ENCODE measurements around the gene CASK. TPM values are rescaled to one million over a fixed set of nuclear protein-coding genes. Genes with fewer than 3 reads are reported as not detected.

The CASK gene
- total RNA-seq, 1 experiment from 2014 or later: 33.5 TPM

DNA sequence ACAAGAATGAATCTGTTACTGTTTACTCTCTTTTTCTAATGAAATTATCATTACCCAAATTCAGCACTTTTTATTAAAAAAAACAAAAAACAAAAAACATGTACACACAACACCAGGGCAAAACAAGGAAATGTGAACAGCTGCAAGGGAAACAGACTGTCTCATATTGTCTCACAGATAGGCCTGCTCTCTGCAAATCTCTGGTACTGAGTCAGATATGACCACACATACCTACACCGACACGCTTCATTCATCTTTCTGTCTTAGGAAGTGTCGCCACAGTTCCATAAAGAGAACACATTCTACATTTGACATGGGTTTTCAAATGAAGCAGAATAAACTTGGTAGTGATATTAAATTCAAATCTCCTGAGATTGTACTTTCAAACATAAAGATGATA lies 326.8 kb downstream of the CASK start:
- intact Hi-C loops (cut with micrococcal nuclease; ENCODE audit: unreplicated experiment) (no loop called here), in situ Hi-C loops (cut with HindIII; ENCODE audit: low pct_unique_long_range_greater_than_20kb, low sequenced_read_pairs) (no loop called here)
- Histone ChIP-seq H3K27ac (ENCODE audit: low read length) (no peak overlapping the region), H3K4me3 (ENCODE audit: low read depth in 2 of 2, low read length in 2 of 2) (no peak overlapping the region), H3K36me3 (ENCODE audit: control insufficient read depth, insufficient read depth, low read length) (no peaks in the 10 kb centered on the region), H3K9me3 (ENCODE audit: control insufficient read depth, insufficient read depth, low read depth, low read length) (no peaks in the 10 kb centered on the region), H3K27me3 (ENCODE audit: control insufficient read depth, insufficient read depth, low read length) (no peaks in the 10 kb centered on the region), H3K4me1 (ENCODE audit: control insufficient read depth, insufficient read depth, low read length) (no peaks in the 10 kb centered on the region)
- DNase-seq (ENCODE audit: low read depth, low spot score) (no peak), ATAC-seq (no peak)
- BruUV-seq (replicated peaks): no TSS peak
- CTCF ChIA-PET: no interaction called here
- TF ChIP-seq CTCF (IDR thresholded peaks at IDR 0.05) (no peak), SIN3A (IDR thresholded peaks at IDR 0.05; ENCODE audit: borderline replicate concordance, insufficient read depth, low read depth, low read length) (no peak), REST (IDR thresholded peaks at IDR 0.05; ENCODE audit: insufficient read depth in 1 of 2, low read depth in 2 of 2, low read length in 1 of 2) (no peak), POLR2AphosphoS5 (IDR thresholded peaks at IDR 0.05; ENCODE audit: low read depth, low read length) (no peak), TCF7L2 (IDR thresholded peaks at IDR 0.05; ENCODE audit: low read depth, low read length) (no peak)
- POLR2A ChIA-PET: no interaction called here

DNA sequence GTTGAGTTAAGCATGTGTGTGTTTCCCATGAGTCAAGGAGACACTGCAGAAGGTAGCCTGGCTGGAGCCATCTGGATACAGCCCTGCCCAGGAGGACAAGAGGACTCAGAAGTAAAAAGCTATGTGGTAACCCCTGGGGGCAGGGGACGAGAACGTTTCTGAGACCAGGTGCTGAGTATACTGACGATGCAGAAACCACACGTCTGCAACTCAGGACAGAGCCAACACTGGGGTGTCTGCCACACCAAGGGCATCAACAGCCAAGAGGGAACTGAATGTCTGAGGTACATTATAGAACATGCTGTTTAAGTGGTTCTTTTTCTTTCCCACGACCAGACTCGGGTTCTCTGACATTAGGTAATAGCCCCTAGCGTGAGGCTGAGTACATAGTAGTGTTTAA lies 328.7 kb downstream of the CASK start:
- ChIA-PET POLR2A (no interaction called here), CTCF (no interaction called here)
- H3K4me1 ChIP-seq (ENCODE audit: control insufficient read depth, insufficient read depth, low read length): no peaks in the 10 kb centered on the region
- H3K27me3 ChIP-seq (ENCODE audit: control insufficient read depth, insufficient read depth, low read length): no peaks in the 10 kb centered on the region
- no TSS peak for BruUV-seq (replicated peaks)
- TF ChIP-seq REST (IDR thresholded peaks at IDR 0.05; ENCODE audit: insufficient read depth in 1 of 2, low read depth in 2 of 2, low read length in 1 of 2) (no peak), CTCF (IDR thresholded peaks at IDR 0.05) (no peak), POLR2AphosphoS5 (IDR thresholded peaks at IDR 0.05; ENCODE audit: low read depth, low read length) (no peak), TCF7L2 (IDR thresholded peaks at IDR 0.05; ENCODE audit: low read depth, low read length) (no peak), SIN3A (IDR thresholded peaks at IDR 0.05; ENCODE audit: borderline replicate concordance, insufficient read depth, low read depth, low read length) (no peak)
- no peak overlapping the region for H3K27ac ChIP-seq (ENCODE audit: low read length)
- no peaks in the 10 kb centered on the region for H3K9me3 ChIP-seq (ENCODE audit: control insufficient read depth, insufficient read depth, low read depth, low read length)
- ATAC-seq: no peak
- intact Hi-C loops (cut with micrococcal nuclease; ENCODE audit: unreplicated experiment): no loop called here
- no peaks in the 10 kb centered on the region for H3K36me3 ChIP-seq (ENCODE audit: control insufficient read depth, insufficient read depth, low read length)
- DNase-seq (ENCODE audit: low read depth, low spot score): no peak
- no peak overlapping the region for H3K4me3 ChIP-seq (ENCODE audit: low read depth in 2 of 2, low read length in 2 of 2)
- in situ Hi-C loops (cut with HindIII; ENCODE audit: low pct_unique_long_range_greater_than_20kb, low sequenced_read_pairs): no loop called here

Measured in Panc1 (cell line).